ENCODE measurements around the gene B4GAT1.
A peak's percentile ranks its signal among the peaks of the same experiment; 100 is the strongest.

B4GAT1 gene

DNA sequence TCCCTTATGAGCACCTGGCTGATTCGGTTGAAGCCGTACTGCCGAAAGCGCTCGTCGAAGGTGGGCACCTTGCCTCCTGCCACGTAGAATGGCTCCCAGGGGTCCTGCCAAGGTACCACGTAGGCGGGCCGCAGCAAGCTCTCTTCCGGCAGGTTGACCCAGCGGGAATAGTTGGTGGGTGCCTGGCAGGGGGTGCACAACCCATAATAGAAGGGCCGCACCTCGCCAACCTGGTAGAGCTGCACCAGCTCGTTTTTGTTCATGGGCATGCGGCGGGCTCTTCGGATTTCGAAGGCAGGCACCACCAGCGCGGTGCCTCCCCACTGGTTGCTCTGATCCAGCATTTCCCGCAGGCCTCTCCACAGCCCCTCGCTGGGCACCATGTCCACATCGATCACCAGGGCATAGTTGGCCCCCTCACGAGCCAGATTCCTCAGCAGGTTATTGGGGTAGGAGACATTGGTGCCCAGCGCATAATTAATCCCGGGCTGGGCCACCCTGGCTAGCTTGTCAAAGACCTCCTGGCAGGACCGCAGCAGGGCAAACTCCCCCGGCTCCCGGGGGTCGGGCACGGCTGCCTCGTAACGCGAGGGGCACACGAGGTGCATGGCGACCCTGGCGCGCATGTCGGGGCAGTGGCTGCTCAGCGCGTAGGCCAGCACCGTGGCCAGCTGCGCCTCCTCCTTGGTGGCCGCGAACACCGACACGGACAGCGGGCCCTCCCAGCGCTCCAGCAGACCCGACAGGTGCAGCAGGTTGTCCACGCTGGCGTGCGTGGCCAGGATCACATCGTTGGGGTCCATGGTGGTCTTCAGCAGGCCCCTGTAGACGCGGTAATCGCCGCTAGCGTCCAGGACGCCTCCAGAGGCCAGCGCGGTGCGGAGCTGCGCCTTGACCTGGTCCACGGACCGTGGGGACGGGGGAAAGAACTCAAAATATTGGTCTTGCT lies 679 bp downstream of the B4GAT1 start:
- H3K4me1 Mint-ChIP-seq: peaks cover 46% of the 10 kb centered on the region
- ATAC-seq: no peak
- DNase-seq: no peak

DNA sequence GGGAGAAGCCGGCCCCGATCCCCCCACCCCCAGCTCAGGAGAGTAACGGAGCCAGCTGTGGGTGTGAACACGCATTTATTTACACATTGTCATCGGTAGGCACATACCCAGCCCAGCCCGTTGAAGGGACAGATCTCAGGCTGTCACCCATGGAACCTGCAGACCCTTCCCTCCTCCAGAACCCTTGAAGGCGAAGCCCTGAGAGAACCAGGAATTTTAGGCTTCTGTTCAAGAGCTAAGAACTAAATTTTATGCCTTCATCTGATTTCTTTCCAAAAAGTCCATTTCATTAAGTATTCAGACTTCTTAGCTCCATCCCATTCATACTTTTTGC lies 2.1 kb downstream of the B4GAT1 start:
- Mint-ChIP-seq H3K4me1 (peaks cover 49% of the 10 kb centered on the region), H3K27ac (peak overlapping the region; percentile 91), H3K36me3 (ENCODE audit: low read depth) (peaks cover 23% of the 10 kb centered on the region), H3K27me3 (peaks cover 3% of the 10 kb centered on the region), H3K4me3 (peak overlapping the region; percentile 94), H3K9me3 (no peaks in the 10 kb centered on the region)
- ATAC-seq (peak; percentile 2), DNase-seq (no peak)

More for the DNA sequence above, 679 bp downstream of the B4GAT1 start:
- Mint-ChIP-seq H3K27ac (peak overlapping the region; percentile 91), H3K9me3 (no peaks in the 10 kb centered on the region), H3K27me3 (peaks cover 3% of the 10 kb centered on the region), H3K4me3 (peak overlapping the region; percentile 94), H3K36me3 (ENCODE audit: low read depth) (peaks cover 14% of the 10 kb centered on the region)

DNA sequence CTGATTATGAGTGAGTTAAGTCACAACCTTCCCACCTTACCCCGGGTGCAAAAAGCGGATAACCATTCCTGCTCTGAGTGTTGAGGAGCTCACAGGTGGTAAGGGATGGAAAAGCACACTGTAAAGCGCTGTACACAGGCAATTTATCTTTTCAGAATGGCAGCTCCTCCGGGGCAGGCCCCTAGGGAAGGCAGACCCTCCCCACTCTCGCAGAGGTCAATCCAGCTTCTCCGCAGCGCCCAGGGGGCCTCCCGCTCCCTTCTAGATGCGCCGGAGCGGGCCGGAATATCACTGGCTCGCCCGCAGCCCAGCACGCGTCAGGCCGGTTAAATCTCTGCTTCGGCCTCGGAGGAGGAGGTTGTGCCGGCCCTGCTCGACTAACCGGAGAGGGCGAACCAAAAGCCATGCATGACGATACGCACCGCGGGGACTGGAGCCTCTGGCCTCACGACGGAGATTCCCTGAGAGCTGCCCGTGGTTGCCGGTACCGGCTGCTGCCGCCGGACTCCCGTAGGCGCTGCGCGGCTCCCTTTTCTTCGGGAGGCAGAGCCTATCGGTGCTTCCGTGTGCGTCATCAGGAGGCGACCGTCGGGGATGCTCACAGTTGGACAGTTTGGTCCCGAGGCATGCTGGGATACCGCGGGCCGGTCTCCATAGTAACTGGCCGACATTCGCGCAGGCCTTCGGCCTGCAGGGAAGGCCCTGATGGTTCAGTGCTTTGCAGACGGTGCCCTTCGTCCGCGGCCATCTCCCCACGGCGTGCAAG lies 2.7 kb downstream of the B4GAT1 start, which contains the start of gene BRMS1:
TSS of gene BRMS1 (minus strand) at position 555 of the 766 bp plus-strand sequence. CDS start 2,870 bp downstream, outside the sequence.
- H3K4me1 Mint-ChIP-seq: peaks cover 49% of the 10 kb centered on the region
- no peaks in the 10 kb centered on the region for H3K9me3 Mint-ChIP-seq
- peaks cover 23% of the 10 kb centered on the region for H3K36me3 Mint-ChIP-seq (ENCODE audit: low read depth)
- peak within 1 kb of the TSS; percentile 91 for H3K27ac Mint-ChIP-seq
- DNase-seq (peak; percentile 97), ATAC-seq (peak; percentile 75)
- peak within 1 kb of the TSS; percentile 94 for H3K4me3 Mint-ChIP-seq
- H3K27me3 Mint-ChIP-seq: peaks cover 3% of the 10 kb centered on the region

DNA sequence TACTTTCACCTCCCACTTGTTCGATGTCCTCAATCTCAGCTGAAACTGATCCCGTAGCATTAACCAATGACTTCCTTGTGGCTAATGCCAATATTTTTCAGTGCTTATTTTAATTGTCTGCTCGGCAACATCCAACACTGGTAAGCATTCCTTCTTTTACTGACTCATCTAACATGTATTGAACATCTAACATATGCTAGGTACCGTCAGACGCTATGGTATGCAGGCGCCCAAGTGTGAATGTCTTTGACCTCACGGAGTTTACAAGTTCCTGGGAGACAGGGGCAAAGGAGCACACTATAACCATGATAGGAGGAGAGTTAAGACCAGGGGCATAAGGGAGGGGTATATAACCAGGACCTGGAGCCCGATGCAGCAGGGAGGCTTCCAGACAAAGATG lies 4.3 kb downstream of the B4GAT1 start:
- Mint-ChIP-seq H3K36me3 (ENCODE audit: low read depth) (peaks cover 30% of the 10 kb centered on the region), H3K27ac (peak overlapping the region; percentile 55), H3K4me1 (peaks cover 54% of the 10 kb centered on the region), H3K9me3 (no peaks in the 10 kb centered on the region), H3K27me3 (peaks cover 3% of the 10 kb centered on the region), H3K4me3 (peak overlapping the region; percentile 94)
- no peak for ATAC-seq
- no peak for DNase-seq

DNA sequence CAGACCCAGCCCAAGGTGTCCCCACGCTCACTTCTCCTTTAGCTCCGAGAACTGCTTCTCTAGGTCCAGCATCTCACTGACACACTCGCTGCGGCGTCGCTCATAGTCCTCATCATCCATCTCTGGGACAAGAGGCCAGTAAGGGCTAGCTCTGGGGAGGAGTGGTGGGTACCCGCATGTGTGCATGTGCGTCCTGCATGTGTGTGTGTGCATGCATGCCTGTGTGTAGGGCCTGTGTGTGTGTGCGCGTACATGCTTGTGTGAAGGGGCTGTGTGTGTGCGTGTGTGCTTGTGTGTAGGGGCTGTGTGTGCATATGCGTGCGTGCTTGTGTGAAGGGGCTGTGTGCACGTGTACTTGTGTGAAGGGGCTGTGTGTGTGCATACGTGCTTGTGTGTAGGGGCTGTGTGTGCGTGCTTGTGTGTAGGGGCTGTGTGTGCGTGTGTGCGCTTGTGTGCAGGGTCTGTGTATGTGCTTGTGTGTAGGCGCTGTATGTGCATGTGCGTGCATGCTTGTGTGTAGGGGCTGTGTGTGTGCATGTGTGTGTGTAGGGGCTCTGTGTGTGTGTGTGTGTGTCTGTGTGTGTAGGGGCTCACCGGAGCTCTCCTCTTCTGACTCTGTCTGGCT lies 5.8 kb downstream of the B4GAT1 start:
- no peaks in the 10 kb centered on the region for H3K27me3 Mint-ChIP-seq
- no peak overlapping the region for H3K27ac Mint-ChIP-seq
- H3K4me3 Mint-ChIP-seq: no peak overlapping the region
- DNase-seq (no peak), ATAC-seq (no peak)
- peaks cover 65% of the 10 kb centered on the region for H3K4me1 Mint-ChIP-seq
- no peaks in the 10 kb centered on the region for H3K9me3 Mint-ChIP-seq
- H3K36me3 Mint-ChIP-seq (ENCODE audit: low read depth): peaks cover 37% of the 10 kb centered on the region

DNA sequence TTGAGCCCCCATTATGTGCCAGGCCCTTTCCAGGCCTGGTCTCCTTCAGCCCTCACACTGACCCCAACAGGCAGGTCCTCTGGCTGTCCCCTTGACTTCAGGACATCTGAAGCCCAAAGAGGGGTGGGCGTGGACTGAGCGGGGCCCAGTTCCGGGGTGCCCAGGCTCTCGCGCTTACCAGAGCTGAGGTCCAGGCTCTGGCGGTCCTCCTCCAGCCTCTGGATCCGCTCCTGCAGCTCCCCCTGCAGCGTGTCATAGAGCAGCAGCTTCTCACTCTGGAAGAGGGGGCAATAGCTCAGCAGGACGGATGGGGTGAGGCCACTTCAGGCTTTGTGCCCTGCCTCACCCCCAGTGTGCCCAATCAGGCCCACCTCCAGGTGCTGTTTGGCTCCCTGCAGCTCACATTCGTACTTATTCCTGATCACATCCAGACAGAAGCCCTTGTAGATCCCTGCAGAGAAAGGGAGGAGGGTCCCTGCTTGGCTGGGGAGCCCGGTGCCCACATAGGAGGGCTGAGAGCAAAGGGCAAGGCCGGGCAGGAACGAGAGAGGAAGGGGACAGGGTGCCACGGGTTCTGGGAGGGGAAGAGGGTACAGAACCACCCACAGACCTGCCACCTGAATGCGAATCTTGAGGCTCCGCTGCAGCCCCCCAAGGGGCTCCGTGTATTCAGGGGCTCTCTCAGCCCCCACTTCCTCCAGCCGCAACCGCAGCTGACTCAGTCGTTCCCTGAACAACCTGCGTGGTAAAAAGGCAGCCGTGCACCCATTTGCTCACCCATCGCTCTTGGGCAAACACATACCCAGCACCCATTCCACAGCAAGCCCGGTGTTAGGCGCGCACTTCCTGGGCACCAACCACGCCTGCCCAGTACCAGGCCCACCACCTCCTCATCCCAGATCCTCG lies 6.6 kb downstream of the B4GAT1 start:
- ATAC-seq (no peak), DNase-seq (no peak)
- Mint-ChIP-seq H3K4me1 (peaks cover 65% of the 10 kb centered on the region), H3K27ac (no peak overlapping the region), H3K27me3 (no peaks in the 10 kb centered on the region), H3K4me3 (no peak overlapping the region), H3K36me3 (ENCODE audit: low read depth) (peaks cover 37% of the 10 kb centered on the region), H3K9me3 (no peaks in the 10 kb centered on the region)

DNA sequence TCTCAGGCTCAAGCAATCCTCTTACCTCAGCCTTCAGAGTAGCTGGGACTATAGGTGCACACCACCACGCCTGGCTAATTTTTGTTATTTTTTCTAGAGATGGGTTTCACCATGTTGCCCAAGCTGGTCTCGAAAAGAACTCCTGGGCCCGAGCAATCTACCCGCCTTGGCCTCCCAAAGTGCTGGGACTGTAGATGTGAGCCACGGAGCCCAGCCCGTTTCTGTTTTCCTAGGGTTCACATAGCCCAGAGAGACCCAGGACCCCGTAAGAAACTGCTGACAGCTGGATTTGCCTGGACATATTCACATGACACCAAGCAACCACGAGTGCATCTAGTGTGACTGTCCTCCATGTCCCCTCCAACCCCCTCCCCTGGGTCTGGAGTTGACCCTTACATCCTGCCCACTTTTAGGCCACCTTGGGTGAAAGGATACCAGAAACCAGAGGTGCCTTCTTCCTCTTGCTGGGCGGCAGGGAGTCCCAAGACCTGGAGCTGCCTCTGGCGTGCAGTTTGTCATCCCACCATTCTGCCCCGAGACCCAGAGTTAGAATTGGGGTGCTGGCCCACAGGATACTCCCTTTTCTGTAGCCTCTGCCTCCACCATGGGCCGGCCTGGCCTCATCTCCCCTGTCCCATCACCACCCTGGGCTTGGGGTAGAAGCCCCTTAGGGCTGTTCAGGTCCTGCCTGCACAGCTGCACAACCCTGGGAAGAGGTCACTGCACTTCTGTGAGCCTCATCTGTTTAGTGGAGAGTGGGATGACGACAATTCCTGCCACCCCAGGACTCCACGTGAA lies 7.5 kb downstream of the B4GAT1 start:
- Mint-ChIP-seq H3K27me3 (peaks cover 2% of the 10 kb centered on the region), H3K36me3 (ENCODE audit: low read depth) (peaks cover 37% of the 10 kb centered on the region), H3K27ac (no peak overlapping the region), H3K9me3 (no peaks in the 10 kb centered on the region), H3K4me1 (peaks cover 57% of the 10 kb centered on the region), H3K4me3 (no peak overlapping the region)
- ATAC-seq: no peak
- no peak for DNase-seq

DNA sequence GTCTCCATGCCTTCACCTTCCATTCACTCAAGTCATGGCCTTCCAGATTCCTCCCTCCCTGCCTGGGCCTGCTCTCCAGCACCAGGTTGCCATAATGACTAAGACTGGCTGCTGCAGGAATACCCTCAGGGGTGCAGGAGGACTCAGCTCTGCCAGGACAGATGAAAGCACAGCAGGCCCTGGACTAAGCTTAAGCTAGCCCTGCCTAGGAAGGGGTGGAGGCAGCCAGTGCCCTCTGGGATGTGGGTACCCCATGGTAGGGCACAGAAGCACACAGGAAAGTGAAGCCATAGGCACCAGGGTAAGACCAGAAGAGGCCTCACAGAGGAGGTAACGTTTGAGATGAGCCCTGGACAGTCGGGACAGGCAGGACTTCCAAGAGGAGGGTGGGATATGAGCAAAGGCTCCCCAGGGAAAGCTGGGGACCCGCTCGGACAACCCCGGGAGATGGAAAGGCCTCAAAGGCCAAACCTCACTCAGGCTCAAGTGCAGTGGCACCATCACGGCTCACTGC lies 8.2 kb downstream of the B4GAT1 start:
- H3K36me3 Mint-ChIP-seq (ENCODE audit: low read depth): peaks cover 35% of the 10 kb centered on the region
- no peak overlapping the region for H3K27ac Mint-ChIP-seq
- H3K9me3 Mint-ChIP-seq: no peaks in the 10 kb centered on the region
- no peak for DNase-seq
- H3K27me3 Mint-ChIP-seq: peaks cover 2% of the 10 kb centered on the region
- no peak for ATAC-seq
- peaks cover 50% of the 10 kb centered on the region for H3K4me1 Mint-ChIP-seq
- H3K4me3 Mint-ChIP-seq: no peak overlapping the region

DNA sequence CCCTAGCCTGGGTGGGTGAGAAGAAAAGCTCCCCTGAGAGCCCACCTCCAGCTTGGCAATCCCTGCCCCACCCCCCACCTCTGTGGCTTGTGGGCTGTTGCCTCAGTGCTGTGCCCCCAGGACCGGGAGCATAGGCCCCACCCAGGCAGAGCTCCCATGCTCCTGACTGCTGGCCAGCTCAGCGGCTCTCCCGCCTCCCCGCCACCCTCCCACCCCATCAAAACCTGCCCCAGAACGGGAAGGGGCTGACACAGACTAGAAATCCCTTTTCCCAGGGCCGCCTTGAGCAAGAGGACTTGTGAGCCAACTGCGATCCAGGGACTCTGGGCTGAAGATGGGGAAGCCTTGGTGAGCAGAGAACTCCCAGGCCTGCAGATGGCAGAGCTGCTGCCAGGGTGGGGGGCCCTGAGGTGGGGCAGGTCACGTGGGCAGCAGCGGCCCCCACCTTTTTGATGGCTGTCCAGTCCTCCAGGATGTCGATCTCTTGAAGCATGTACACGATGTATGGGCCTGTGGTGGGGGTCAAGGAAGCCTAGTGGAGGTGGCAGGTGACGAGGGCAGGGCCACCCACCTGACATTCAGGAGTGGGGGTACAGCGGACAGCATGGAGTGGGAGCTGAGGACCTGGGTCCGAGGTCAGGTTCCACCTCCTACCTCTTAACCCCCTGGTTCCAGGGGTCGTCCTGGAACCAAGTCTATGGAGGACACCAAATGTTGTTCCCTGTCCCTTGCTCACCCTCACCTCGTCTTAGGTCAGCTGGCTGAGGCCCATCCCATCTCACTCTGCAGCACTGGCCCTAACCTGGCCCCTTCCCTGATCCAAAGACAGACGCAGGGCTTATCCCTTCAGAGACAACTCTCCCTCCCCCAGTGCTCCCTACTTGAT lies 8.9 kb downstream of the B4GAT1 start:
- peaks cover 2% of the 10 kb centered on the region for H3K27me3 Mint-ChIP-seq

DNA sequence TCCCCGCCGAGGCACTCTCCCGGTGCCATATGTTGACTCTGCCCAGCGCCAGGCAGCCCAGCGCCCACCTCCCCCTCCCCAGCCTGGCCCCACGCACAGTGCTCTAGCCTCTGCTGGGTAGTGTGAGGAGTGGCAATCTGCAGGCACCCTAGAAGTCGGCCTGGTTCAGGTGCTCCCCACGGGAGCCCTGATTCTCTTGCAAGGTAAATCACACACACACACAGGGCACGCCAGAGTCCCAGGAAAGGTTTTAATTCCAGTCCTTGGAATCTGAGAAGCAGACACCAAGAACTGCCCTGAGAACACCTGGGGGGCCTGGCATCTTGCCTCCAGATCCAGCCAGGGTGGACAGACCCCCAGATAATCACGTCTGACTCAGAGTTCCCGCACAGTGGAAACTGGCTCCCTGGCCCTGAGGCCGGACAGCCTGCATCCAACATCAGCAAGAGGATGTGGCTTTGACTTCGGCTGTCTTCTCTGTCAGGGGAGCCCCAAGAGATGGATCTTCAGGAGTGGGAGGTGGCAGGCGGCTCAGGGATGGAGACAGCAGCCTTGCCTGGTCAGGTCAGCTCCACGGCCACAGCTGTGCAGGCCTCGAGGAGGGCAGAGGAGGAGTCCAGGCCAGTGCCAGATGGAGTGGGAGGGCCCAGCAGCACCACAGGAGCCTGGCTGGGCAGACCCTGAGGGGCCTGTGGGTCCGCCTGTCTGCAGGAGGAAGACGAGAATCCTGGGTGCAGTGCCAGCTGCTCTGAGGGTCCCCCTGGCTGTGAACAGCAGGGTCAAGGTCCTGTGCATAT lies 10.1 kb downstream of the B4GAT1 start:
- H3K4me3 Mint-ChIP-seq: peak overlapping the region; percentile 63
- H3K4me1 Mint-ChIP-seq: peaks cover 35% of the 10 kb centered on the region
- H3K9me3 Mint-ChIP-seq: no peaks in the 10 kb centered on the region
- H3K27me3 Mint-ChIP-seq: peaks cover 2% of the 10 kb centered on the region
- peak overlapping the region; percentile 81 for H3K27ac Mint-ChIP-seq
- DNase-seq: no peak
- H3K36me3 Mint-ChIP-seq (ENCODE audit: low read depth): peaks cover 27% of the 10 kb centered on the region
- ATAC-seq: no peak

More for the DNA sequence above, 8.9 kb downstream of the B4GAT1 start:
- Mint-ChIP-seq H3K4me1 (peaks cover 43% of the 10 kb centered on the region), H3K27ac (peak overlapping the region; percentile 8), H3K4me3 (no peak overlapping the region), H3K9me3 (no peaks in the 10 kb centered on the region), H3K36me3 (ENCODE audit: low read depth) (peaks cover 35% of the 10 kb centered on the region)
- DNase-seq: no peak
- no peak for ATAC-seq

DNA sequence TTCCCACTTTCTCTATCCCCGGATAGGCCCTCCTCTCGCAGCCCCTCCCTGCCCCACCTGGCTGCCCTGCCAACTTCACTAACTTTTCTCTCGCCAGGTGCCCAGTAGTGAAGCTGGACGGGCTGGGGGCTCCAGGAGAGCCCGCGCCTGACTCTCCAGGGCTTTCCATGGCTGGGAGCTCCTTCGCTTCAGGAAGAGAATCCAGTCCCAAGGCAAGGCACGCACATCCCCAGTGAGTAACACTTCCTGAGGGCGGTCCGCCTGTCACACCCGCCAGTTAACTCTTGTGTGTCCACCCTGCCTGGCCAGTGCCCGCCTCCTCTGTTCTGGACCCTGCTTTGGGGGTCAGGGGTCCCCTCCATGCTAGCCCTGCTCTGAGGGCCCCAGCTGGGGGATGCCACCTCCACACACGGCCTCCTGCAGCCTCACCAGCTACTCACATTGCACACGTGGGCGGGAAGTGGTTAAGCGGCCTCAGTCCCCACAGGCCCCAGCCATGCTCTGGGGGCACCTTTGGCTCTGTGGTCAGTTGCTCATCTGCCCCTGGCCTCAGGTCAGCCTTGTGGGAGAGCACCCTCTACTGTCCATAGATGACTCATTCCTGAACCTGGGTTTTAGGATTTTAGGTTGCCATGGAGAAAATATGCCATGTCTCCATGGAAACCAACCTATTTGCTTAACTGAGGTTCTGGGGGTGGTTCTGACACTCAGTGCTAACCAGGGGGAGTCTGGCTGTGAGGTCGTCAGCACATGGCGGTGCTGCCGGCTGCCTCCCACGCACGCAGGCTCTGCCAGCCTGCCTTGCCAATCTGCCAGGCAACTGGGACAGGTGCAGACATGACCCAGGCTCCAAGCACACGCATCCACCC lies 11.0 kb downstream of the B4GAT1 start, which contains the start of gene RIN1:
TSS of gene RIN1 (minus strand) at position 201 of the 869 bp plus-strand sequence. CDS start at position 169, 32 bp downstream.
- Mint-ChIP-seq H3K27me3 (peaks cover 2% of the 10 kb centered on the region), H3K4me3 (peak within 1 kb of the TSS; percentile 63), H3K36me3 (ENCODE audit: low read depth) (peaks cover 23% of the 10 kb centered on the region), H3K9me3 (no peaks in the 10 kb centered on the region), H3K27ac (peak within 1 kb of the TSS; percentile 81), H3K4me1 (peaks cover 32% of the 10 kb centered on the region)
- peak; percentile 87 for ATAC-seq
- DNase-seq: peak; percentile 84

Data from activated naive CD8-positive, alpha-beta T cell treated with anti-CD3 and anti-CD28 coated beads, Interleukin-2, amount 50 U/mL, for 24 hours (primary cell).